Liver (tissue), 2 donors: ENCODE measurements around the gene SMYD2.

Experiments
- CTCF ChIP-seq: fragments of 150-350 bp; IDR thresholded peaks from 2 replicates; pipeline ENCODE4 v1.5.1; 2017; ENCODE audit warnings: improper control_type of control experiment, low read depth, low read length; ENCODE audit not compliant: missing input control
- FOXA1 ChIP-seq: IDR thresholded peaks from 2 replicates; pipeline ENCODE4 v1.6.1; 2016; ENCODE audit warnings: antibody characterized with exemption
- TF ChIP-seq, protein P1 (sequence below): IDR thresholded peaks from 2 replicates; pipeline ENCODE4 v1.6.1; 2016; ENCODE audit warnings: antibody characterized with exemption, mild to moderate bottlenecking
- donor health status: healthy.

- TF ChIP-seq CTCF (no peak), FOXA1 (no peak)
- TF ChIP-seq, protein P1, sequence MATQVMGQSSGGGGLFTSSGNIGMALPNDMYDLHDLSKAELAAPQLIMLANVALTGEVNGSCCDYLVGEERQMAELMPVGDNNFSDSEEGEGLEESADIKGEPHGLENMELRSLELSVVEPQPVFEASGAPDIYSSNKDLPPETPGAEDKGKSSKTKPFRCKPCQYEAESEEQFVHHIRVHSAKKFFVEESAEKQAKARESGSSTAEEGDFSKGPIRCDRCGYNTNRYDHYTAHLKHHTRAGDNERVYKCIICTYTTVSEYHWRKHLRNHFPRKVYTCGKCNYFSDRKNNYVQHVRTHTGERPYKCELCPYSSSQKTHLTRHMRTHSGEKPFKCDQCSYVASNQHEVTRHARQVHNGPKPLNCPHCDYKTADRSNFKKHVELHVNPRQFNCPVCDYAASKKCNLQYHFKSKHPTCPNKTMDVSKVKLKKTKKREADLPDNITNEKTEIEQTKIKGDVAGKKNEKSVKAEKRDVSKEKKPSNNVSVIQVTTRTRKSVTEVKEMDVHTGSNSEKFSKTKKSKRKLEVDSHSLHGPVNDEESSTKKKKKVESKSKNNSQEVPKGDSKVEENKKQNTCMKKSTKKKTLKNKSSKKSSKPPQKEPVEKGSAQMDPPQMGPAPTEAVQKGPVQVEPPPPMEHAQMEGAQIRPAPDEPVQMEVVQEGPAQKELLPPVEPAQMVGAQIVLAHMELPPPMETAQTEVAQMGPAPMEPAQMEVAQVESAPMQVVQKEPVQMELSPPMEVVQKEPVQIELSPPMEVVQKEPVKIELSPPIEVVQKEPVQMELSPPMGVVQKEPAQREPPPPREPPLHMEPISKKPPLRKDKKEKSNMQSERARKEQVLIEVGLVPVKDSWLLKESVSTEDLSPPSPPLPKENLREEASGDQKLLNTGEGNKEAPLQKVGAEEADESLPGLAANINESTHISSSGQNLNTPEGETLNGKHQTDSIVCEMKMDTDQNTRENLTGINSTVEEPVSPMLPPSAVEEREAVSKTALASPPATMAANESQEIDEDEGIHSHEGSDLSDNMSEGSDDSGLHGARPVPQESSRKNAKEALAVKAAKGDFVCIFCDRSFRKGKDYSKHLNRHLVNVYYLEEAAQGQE: no peak
Observed at GRCh38 chr1:214295934-214296333, 15.0 kb downstream of the SMYD2 start.
